MM.1S (cell line): ENCODE data around the gene NTM.

ENCODE experiments used
- DNase-seq: peaks from one replicate; pipeline ENCODE4 v3.0.0-alpha.2; 2015
- H2AFZ ChIP-seq: fragments of 300-600 bp; sonication (generic); 2 replicates; pipeline ENCODE4 v1.6.0; 2016; ENCODE audit warnings: antibody characterized with exemption, low read length
- H3F3A ChIP-seq: fragments of 300-600 bp; sonication (generic); 2 replicates; pipeline ENCODE4 v1.6.1; 2016; ENCODE audit warnings: mild to moderate bottlenecking, antibody characterized with exemption, low read length, moderate library complexity, mixed read lengths; ENCODE audit not compliant: insufficient read depth
- H3K27ac ChIP-seq: fragments of 300-600 bp; sonication (generic); 2 replicates; pipeline ENCODE4 v1.5.1; 2016; ENCODE audit warnings: mild to moderate bottlenecking, low read length
- H3K27me3 ChIP-seq: fragments of 300-600 bp; sonication (generic); replicated peaks from 2 replicates; pipeline ENCODE4 v1.6.0; 2016; ENCODE audit warnings: low read length; ENCODE audit not compliant: insufficient read depth
- H3K36me3 ChIP-seq: fragments of 300-600 bp; sonication (generic); replicated peaks from 2 replicates; pipeline ENCODE4 v1.6.1; 2016; ENCODE audit warnings: mild to moderate bottlenecking, low read length, mixed read lengths; ENCODE audit not compliant: insufficient read depth
- H3K4me1 ChIP-seq: fragments of 300-600 bp; sonication (generic); 2 replicates; pipeline ENCODE4 v1.6.1; 2016; ENCODE audit warnings: low read length, mixed read lengths
- H3K4me2 ChIP-seq: fragments of 300-600 bp; sonication (generic); 2 replicates; pipeline ENCODE4 v1.6.0; 2016; ENCODE audit warnings: low read depth, low read length
- H3K4me3 ChIP-seq: fragments of 300-600 bp; sonication (generic); 2 replicates; pipeline ENCODE4 v1.5.1; 2016; ENCODE audit warnings: low read length, mixed read lengths
- H3K79me2 ChIP-seq: fragments of 300-600 bp; sonication (generic); 2 replicates; pipeline ENCODE4 v1.6.1; 2016; ENCODE audit warnings: mixed run types, low read length, mixed read lengths
- H3K9ac ChIP-seq: fragments of 300-600 bp; sonication (generic); 2 replicates; pipeline ENCODE4 v1.6.1; 2016; ENCODE audit warnings: low read length, mixed read lengths
- H3K9me2 ChIP-seq: fragments of 300-600 bp; sonication (generic); replicated peaks from 2 replicates; pipeline ENCODE4 v1.6.1; 2016; ENCODE audit warnings: mild to moderate bottlenecking, low read length, mixed read lengths; ENCODE audit not compliant: insufficient read depth
- H3K9me3 ChIP-seq: fragments of 300-600 bp; sonication (generic); replicated peaks from 2 replicates; pipeline ENCODE4 v1.6.1; 2016; ENCODE audit warnings: mild to moderate bottlenecking, low read length, mixed read lengths; ENCODE audit not compliant: insufficient read depth
- H4K20me1 ChIP-seq: fragments of 300-600 bp; sonication (generic); 2 replicates; pipeline ENCODE4 v1.6.1; 2016; ENCODE audit warnings: mild to moderate bottlenecking, low read length, moderate library complexity, mixed read lengths; ENCODE audit not compliant: insufficient read depth
- CTCF ChIP-seq: fragments of 300-600 bp; sonication (generic); IDR thresholded peaks from 2 replicates; pipeline ENCODE4 v1.5.1; 2016; ENCODE audit warnings: antibody characterized with exemption, low read length, mixed read lengths
- EZH2 ChIP-seq: fragments of 300-600 bp; sonication (generic); optimal IDR thresholded peaks from 2 replicates; pipeline ENCODE3; 2017; ENCODE audit warnings: low read depth, mild to moderate bottlenecking, antibody characterized with exemption, low read length, mixed read lengths
- EZH2phosphoT487 ChIP-seq: fragments of 300-600 bp; sonication (generic); IDR thresholded peaks from 2 replicates; pipeline ENCODE4 v1.6.1; 2018; ENCODE audit warnings: antibody characterized with exemption, low read length

The NTM gene

DNA sequence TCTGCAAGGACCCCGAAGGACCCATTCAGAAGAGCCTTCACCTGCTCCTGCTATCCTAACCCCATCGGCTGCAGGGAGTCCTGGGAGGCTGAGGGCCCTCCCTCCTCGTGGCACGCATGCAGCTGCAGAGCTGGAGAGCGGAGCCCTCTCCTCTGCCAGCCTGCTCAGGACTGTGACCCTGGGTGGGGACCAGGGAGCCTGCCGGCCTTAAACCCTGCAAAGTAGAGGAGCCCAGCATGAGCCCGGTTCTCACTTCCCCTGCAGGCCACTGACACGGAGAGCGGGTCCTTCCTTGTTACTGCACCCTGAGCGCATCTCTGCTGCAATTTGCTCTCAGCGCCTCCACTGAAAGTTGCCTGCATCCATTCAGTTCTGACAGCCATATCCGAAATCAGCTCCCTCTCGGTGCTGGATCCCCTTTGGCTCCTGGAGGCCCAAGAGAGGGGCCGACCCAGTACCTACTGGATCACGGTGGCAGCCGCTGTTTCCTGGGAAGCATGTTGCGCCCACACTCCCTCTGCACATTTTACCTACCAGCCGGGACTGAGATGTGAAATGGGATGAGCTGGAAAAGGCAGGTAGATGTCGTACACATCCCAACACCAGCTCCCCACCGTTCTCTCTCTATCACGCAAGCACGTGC lies 312.1 kb downstream of the NTM start:
- Histone ChIP-seq H3K9me2 (no peaks in the 10 kb centered on the region), H3F3A (no peaks in the 10 kb centered on the region), H3K79me2 (no peaks in the 10 kb centered on the region), H3K4me3 (no peak overlapping the region), H4K20me1 (no peaks in the 10 kb centered on the region), H2AFZ (no peak overlapping the region), H3K27ac (no peak overlapping the region), H3K4me1 (no peaks in the 10 kb centered on the region), H3K4me2 (no peak overlapping the region), H3K9me3 (no peaks in the 10 kb centered on the region), H3K36me3 (no peaks in the 10 kb centered on the region), H3K27me3 (no peaks in the 10 kb centered on the region), H3K9ac (no peak overlapping the region)
- TF ChIP-seq EZH2phosphoT487 = no peak
- no peak for TF ChIP-seq EZH2
- TF ChIP-seq CTCF = no peak
- no peak for DNase-seq

DNA sequence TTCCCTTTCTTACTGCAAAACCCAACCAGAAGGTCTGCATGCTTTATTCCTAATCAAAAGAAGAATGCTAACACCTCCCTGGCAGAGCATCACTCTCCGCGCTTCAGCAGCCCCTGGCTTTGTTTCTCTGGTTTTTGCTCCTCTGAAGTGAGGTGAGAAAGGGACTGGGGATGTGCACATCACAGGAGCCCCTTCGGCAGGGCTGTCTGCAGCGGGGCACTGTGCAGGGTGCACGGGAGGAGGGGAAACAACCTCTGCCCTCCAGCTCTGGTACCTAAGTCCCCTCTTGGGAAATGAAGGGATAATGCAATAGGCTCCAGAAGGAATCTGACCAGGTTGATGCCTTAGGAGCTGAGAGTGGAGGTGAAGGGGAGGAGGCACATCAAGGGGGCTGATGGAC lies 312.7 kb downstream of the NTM start:
- TF ChIP-seq EZH2 (no peak), EZH2phosphoT487 (no peak), CTCF (no peak)
- no peaks in the 10 kb centered on the region for H3K27me3 ChIP-seq
- H4K20me1 ChIP-seq = no peaks in the 10 kb centered on the region
- H3K9ac ChIP-seq = no peak overlapping the region
- H3K4me2 ChIP-seq = no peak overlapping the region
- no peaks in the 10 kb centered on the region for H3K9me3 ChIP-seq
- H3K9me2 ChIP-seq = no peaks in the 10 kb centered on the region
- no peaks in the 10 kb centered on the region for H3K36me3 ChIP-seq
- no peak for DNase-seq
- H3F3A ChIP-seq = no peaks in the 10 kb centered on the region
- H3K4me3 ChIP-seq = no peak overlapping the region
- H3K27ac ChIP-seq = no peak overlapping the region
- no peak overlapping the region for H2AFZ ChIP-seq
- H3K79me2 ChIP-seq = no peaks in the 10 kb centered on the region
- no peaks in the 10 kb centered on the region for H3K4me1 ChIP-seq

GRCh38 chr11:131683666-131684065 lies 313.3 kb downstream of the NTM start:
- H3K79me2 ChIP-seq = no peaks in the 10 kb centered on the region
- H3F3A ChIP-seq = no peaks in the 10 kb centered on the region
- no peak for DNase-seq
- H2AFZ ChIP-seq = no peak overlapping the region
- no peak overlapping the region for H3K27ac ChIP-seq
- no peak for TF ChIP-seq CTCF
- no peak for TF ChIP-seq EZH2
- no peak for TF ChIP-seq EZH2phosphoT487
- no peak overlapping the region for H3K4me3 ChIP-seq
- H3K9me2 ChIP-seq = no peaks in the 10 kb centered on the region
- H3K4me1 ChIP-seq = no peaks in the 10 kb centered on the region
- H3K36me3 ChIP-seq = no peaks in the 10 kb centered on the region
- no peak overlapping the region for H3K9ac ChIP-seq
- H3K27me3 ChIP-seq = no peaks in the 10 kb centered on the region
- no peak overlapping the region for H3K4me2 ChIP-seq
- no peaks in the 10 kb centered on the region for H3K9me3 ChIP-seq
- H4K20me1 ChIP-seq = no peaks in the 10 kb centered on the region
